Medulla oblongata (tissue), 1 donor: ENCODE measurements around the gene PACRG.
"Not testable (repeated sequence)": the region's sequence is repeated elsewhere in the genome, so short reads cannot be mapped to it uniquely, and the experiment has no call there.

ENCODE experiments used
- DNase-seq: peaks from one replicate; pipeline ENCODE4 v3.0.0-alpha.2; 2015; ENCODE audit errors: extremely low spot score

PACRG gene

GRCh38 chr6:162941128-162941527, 213.4 kb downstream of the PACRG start:
- peak; percentile 35 for DNase-seq

GRCh38 chr6:162942866-162943265, 215.1 kb downstream of the PACRG start:
- DNase-seq = no peak

DNA sequence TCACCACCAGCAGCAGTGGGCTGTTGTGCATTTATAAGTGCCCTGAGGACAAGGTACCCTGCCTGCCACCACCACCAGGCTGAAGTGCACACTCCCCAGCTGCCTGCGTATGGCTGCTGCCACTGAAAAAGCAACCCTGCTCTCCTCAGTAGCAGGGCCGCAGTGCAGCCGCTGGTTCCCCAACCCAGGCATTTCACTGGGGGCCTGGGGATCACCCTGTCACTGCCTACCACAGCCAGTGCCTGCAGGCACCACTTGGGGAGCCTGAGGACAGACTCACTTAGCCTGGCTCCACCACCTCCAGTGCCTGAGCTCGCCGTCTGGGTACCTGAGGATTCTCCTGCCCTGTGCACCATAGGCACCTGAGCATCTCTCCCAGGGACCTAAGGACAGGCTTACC, 215.6 kb downstream of the PACRG start:
- no peak for DNase-seq

DNA sequence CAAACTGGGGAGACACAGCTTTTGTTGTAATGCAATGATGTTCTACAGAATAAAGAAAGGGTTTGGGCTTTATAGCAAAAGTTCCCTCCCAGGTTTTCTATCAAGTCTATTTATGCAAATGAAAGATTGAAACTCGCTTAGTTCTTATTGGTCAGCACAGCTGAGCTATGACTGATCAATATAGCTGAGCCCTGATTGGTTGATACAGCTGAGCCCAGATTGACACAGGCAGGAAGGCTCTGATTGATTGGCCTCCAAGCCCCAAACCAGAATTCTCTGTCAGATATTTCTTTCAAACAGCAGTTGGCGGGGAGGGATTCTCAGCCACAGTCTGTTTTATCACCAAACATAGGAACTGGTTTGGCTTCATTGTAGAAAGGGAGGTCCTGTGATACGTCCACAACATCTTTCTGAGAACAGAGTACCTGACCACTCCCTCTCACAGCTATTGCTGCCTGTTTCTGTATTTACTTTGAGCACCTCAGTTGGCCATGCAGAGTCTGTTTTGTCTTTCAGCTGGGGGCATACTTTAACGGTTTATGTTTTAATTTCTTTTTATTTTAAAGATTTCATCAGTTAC, 223.5 kb downstream of the PACRG start:
- DNase-seq = no peak

- DNase-seq = no peak
Measured at GRCh38 chr6:162952423-162952822, 224.6 kb downstream of the PACRG start.

GRCh38 chr6:162957062-162957461, 229.3 kb downstream of the PACRG start:
- no peak for DNase-seq

- no peak for DNase-seq
Measured at GRCh38 chr6:162960679-162961457, 233.1 kb downstream of the PACRG start.

DNA sequence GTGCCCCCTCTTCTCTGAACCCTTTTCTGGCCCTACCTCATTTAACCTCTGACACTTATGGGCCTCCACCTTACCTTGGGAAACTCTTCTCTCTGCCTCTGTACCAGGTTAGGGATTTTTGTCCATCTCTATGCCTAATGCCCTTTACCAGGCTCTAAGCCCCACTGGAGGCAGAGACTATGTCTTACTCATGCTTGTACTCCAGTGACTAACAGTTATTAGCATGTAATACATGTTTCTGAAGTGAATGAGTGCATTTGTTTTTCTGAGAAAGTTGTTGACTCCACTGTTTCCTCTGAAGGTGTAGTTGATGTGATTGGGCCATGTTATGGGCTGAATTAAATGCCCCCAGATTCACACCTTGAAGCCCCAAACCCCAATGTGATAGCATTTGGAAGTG, 234.3 kb downstream of the PACRG start:
- no peak for DNase-seq

DNA sequence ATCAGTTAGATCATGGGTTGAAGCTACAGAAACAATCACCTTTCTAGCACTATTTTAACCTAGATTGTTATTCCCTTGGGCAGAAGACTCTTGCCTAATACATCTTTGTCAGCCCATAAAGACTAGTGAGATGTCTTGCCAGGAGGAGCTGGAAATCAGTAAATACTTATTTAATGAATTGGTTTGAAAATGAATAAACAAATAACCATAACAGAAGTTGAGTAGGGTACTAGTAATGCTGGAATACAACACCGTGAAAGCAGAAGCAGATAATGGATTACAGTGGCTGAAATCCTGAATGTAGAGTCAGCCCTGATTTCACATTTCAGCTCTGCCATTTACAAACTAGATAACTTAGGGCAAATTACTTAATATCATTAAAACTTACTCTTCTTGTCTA, 236.1 kb downstream of the PACRG start:
- DNase-seq = no peak

DNA sequence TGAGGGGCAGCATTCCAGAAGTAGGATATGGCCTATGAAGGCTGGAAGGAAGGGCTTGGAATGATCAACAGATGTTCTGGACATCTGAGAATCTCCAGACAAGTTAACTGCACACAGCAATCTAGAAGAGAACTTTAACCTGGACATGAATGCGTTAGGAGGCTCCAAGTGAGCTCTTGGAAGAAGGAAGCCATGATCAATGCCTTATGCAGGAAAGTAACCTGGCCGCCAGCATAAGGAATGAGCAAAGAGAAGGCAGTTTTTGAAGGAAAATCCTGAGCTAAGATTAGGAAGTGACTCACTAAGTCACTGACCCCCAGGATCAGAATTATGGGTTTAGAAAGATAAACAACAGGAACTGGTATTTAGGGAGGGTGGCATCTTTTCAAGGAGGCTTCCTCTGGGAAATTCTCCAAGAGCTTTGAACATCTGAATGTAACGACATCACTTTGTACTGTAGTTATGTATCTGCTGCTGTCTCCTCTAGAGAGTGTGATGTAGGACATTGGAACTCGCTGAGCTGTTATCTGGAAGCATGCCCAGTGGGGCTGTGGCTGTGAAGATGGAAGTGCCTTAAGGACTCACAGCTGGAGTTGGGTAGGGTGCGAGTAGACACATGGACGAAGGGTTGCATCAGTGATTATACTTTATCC, 236.8 kb downstream of the PACRG start:
- DNase-seq = no peak

- DNase-seq = no peak
Measured at GRCh38 chr6:162965366-162965765, 237.6 kb downstream of the PACRG start.

GRCh38 chr6:162970246-162970645, 242.5 kb downstream of the PACRG start:
- DNase-seq = no peak

DNA sequence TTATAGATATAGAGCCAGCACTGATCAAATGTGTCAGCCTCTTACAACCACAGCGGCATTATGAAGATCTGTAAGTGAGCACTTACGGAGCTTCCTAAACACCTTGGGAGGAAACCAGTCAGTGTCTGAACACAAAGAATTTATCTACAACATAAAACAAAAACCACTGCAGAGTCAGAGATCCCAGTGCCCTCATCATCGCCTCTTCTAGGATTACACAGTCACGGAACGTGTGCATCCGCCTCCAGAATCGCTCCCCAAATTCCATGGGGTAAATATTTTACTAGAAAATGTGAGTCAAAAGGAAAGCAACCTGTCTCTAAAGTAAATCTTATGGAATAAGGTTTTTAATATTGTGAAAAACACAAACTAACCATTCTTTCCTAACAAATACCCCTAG, 243.6 kb downstream of the PACRG start:
- no peak for DNase-seq

DNA sequence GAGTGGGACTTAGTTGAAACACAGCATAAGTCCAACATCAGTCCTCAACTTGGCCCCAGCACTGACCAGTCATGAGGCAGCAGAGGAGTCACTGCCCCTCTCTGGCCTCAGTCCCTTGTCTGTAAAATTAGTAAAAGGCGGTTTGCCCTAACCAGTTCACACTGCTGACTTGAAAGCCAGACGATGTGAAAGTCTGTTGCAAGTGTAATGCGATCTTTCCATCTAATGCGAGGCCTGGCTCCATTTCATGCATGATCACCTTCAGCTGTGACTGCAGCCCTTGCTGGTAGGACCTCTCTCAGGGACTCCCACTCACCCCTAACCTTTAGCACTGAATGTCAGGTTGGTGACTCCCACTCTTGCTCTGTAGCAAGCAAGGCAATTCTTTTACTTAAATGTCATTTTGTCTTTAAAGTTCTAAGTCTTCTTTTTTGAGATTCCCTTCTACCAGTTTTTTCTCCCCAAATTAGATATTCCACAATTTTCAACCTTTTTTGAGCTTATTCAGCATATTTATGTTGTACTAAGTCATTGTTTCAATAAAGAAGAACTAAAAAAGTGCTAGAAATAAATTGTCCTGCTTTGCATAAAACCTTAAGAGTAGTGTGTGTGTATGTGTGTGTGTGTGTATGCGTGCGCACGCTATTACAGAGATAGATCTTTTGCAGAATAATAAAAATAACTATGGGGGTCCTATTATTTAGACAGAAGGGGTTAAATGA, 245.5 kb downstream of the PACRG start:
- DNase-seq = no peak

- peak; percentile 59 for DNase-seq
Measured at GRCh38 chr6:162973980-162974379, 246.2 kb downstream of the PACRG start.

- DNase-seq = peak; percentile 38
Measured at GRCh38 chr6:162974685-162975084, 246.9 kb downstream of the PACRG start.

DNA sequence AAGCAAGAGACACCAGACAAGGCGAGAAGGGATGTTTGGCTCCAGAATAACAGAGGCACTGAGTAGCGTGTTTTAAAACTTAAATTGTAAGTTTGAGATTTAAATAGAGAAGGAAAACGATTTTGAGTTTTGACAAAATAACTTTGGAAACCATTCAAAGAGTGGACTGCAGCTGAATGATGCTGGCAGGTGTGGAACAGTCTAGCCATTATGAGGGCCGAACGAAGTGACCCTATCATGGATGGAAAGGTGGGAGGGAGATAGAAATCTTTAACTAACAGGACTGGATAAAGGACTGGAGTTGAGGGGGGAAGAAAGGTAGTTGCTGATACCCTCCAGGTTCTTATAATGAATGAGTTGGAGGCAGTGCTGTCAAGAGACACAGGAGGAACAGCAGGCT, 248.4 kb downstream of the PACRG start:
- no peak for DNase-seq

DNA sequence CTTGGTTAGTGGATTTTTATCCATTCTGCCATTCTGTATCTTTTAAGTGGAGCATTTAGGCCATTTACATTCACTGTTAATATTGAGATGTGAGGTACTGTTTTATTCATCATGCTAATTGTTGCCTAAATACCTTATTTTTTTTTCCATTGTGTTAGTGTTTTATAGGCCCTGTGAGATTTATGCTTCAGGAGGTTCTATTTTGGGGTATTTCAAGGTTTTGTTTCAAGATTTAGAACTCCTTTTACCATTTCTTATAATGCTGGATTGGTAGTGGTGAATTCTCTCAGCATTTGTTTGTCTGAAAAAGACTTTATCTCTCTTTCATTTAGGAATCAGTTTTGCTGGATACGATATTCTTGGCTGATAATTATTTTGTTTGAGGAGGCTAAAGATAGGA, 255.5 kb downstream of the PACRG start:
- not testable (repeated sequence) for DNase-seq

- no peak for DNase-seq
Measured at GRCh38 chr6:162998777-162999176, 271.0 kb downstream of the PACRG start.

- DNase-seq = no peak
Measured at GRCh38 chr6:162999575-163000285, 272.0 kb downstream of the PACRG start.

DNA sequence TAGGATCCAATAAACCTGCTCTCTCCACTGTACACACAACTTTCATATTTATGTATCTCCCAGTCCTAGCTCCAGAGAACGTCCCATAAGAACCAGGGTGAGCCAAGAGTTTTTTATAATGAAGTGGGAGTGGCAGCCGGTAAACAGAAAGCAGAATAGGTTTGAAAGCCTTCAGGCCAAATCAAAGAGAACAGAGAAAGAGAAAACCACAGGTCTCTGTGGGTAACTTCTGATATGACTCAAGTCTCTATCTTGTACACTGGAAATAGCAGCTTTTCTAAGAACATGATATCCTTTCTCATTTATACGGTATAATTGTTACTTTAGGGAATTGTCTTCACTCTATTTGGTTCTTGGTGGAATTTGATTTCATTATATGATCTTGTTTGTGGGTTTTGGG, 273.6 kb downstream of the PACRG start:
- no peak for DNase-seq

- peak; percentile 27 for DNase-seq
Measured at GRCh38 chr6:163008186-163008585, 280.4 kb downstream of the PACRG start.
